ENCODE data around the gene MYO18A. TPM values are rescaled to one million over a fixed set of nuclear protein-coding genes. Genes with fewer than 3 reads are reported as not detected.
A peak's percentile ranks its signal among the peaks of the same experiment; 100 is the strongest.
"Not testable (repeated sequence)": the region's sequence is repeated elsewhere in the genome, so short reads cannot be mapped to it uniquely, and the experiment has no call there.

Gene MYO18A
- total RNA-seq, 2 donors from 2014 or later: 49.5 to 51.2 TPM

GRCh38 chr17:29207975-29208374, 27.8 kb upstream of the MYO18A start:
- Mint-ChIP-seq H3K4me1 (ENCODE audit: low read depth) (no peaks in the 10 kb centered on the region), H3K27ac (no peak overlapping the region), H3K27me3 (ENCODE audit: low read depth) (peaks cover 5% of the 10 kb centered on the region), H3K36me3 (ENCODE audit: insufficient read depth in 2 of 2) (no peaks in the 10 kb centered on the region), H3K9me3 (no peaks in the 10 kb centered on the region), H3K4me3 (no peak overlapping the region)
- no peak for ATAC-seq (replicated peaks in 1 of 2)
- no peak for DNase-seq

GRCh38 chr17:29205047-29205446, 24.8 kb upstream of the MYO18A start:
- Mint-ChIP-seq H3K27me3 (ENCODE audit: low read depth) (peaks cover 11% of the 10 kb centered on the region), H3K4me1 (ENCODE audit: low read depth) (no peaks in the 10 kb centered on the region), H3K27ac (no peak overlapping the region), H3K4me3 (no peak overlapping the region), H3K36me3 (ENCODE audit: insufficient read depth in 2 of 2) (no peaks in the 10 kb centered on the region), H3K9me3 (no peaks in the 10 kb centered on the region)
- ATAC-seq (replicated peaks in 1 of 2): no peak
- DNase-seq: no peak

GRCh38 chr17:29204068-29204804, 24.0 kb upstream of the MYO18A start:
- ATAC-seq (replicated peaks in 1 of 2): peak in 1 of 2 donors; percentile 42
- not testable (repeated sequence) for H3K9me3 Mint-ChIP-seq; H3K36me3 Mint-ChIP-seq (ENCODE audit: insufficient read depth in 2 of 2); DNase-seq; H3K27ac Mint-ChIP-seq; H3K4me3 Mint-ChIP-seq; H3K4me1 Mint-ChIP-seq (ENCODE audit: low read depth)
- H3K27me3 Mint-ChIP-seq (ENCODE audit: low read depth): peaks cover 11% of the 10 kb centered on the region

- peaks cover 18% of the 10 kb centered on the region for H3K27me3 Mint-ChIP-seq (ENCODE audit: low read depth)
- H3K36me3 Mint-ChIP-seq (ENCODE audit: insufficient read depth in 2 of 2): no peaks in the 10 kb centered on the region
- H3K27ac Mint-ChIP-seq: no peak overlapping the region
- no peak overlapping the region for H3K4me3 Mint-ChIP-seq
- DNase-seq (no peak), ATAC-seq (replicated peaks in 1 of 2) (no peak)
- H3K4me1 Mint-ChIP-seq (ENCODE audit: low read depth): peaks cover 6% of the 10 kb centered on the region
- no peaks in the 10 kb centered on the region for H3K9me3 Mint-ChIP-seq
These were observed 17.5 kb upstream of the MYO18A start for GRCh38 chr17:29197516-29198272.

- peaks cover 23% of the 10 kb centered on the region for H3K27me3 Mint-ChIP-seq (ENCODE audit: low read depth)
- H3K4me1 Mint-ChIP-seq (ENCODE audit: low read depth): peaks cover 6% of the 10 kb centered on the region
- no peak overlapping the region for H3K27ac Mint-ChIP-seq
- no peak overlapping the region for H3K4me3 Mint-ChIP-seq
- no peak for DNase-seq
- no peak for ATAC-seq (replicated peaks in 1 of 2)
- no peaks in the 10 kb centered on the region for H3K36me3 Mint-ChIP-seq (ENCODE audit: insufficient read depth in 2 of 2)
- no peaks in the 10 kb centered on the region for H3K9me3 Mint-ChIP-seq
These were observed 16.7 kb upstream of the MYO18A start for GRCh38 chr17:29196769-29197515.

GRCh38 chr17:29195465-29196081, 15.4 kb upstream of the MYO18A start:
- peaks cover 6% of the 10 kb centered on the region for H3K4me1 Mint-ChIP-seq (ENCODE audit: low read depth)
- H3K27ac Mint-ChIP-seq: no peak overlapping the region
- peaks cover 18% of the 10 kb centered on the region for H3K27me3 Mint-ChIP-seq (ENCODE audit: low read depth)
- no peak overlapping the region for H3K4me3 Mint-ChIP-seq
- ATAC-seq (replicated peaks in 1 of 2): peak in 1 of 2 donors; percentile 57
- no peaks in the 10 kb centered on the region for H3K36me3 Mint-ChIP-seq (ENCODE audit: insufficient read depth in 2 of 2)
- no peak for DNase-seq
- H3K9me3 Mint-ChIP-seq: no peaks in the 10 kb centered on the region

GRCh38 chr17:29194669-29195068, 14.5 kb upstream of the MYO18A start:
- no peak overlapping the region for H3K4me3 Mint-ChIP-seq
- ATAC-seq (replicated peaks in 1 of 2) (no peak), DNase-seq (no peak)
- H3K9me3 Mint-ChIP-seq: no peaks in the 10 kb centered on the region
- peaks cover 6% of the 10 kb centered on the region for H3K4me1 Mint-ChIP-seq (ENCODE audit: low read depth)
- no peaks in the 10 kb centered on the region for H3K36me3 Mint-ChIP-seq (ENCODE audit: insufficient read depth in 2 of 2)
- no peak overlapping the region for H3K27ac Mint-ChIP-seq
- H3K27me3 Mint-ChIP-seq (ENCODE audit: low read depth): peaks cover 18% of the 10 kb centered on the region

- no peak for DNase-seq
- Mint-ChIP-seq H3K4me3 (no peak overlapping the region), H3K36me3 (ENCODE audit: insufficient read depth in 2 of 2) (no peaks in the 10 kb centered on the region), H3K4me1 (ENCODE audit: low read depth) (peaks cover 6% of the 10 kb centered on the region), H3K27me3 (ENCODE audit: low read depth) (peaks cover 18% of the 10 kb centered on the region), H3K27ac (no peak overlapping the region), H3K9me3 (no peaks in the 10 kb centered on the region)
- no peak for ATAC-seq (replicated peaks in 1 of 2)
These were observed 12.9 kb upstream of the MYO18A start for GRCh38 chr17:29193146-29193545.

GRCh38 chr17:29190592-29191207, 10.5 kb upstream of the MYO18A start:
- Mint-ChIP-seq H3K27ac (no peak overlapping the region), H3K9me3 (no peaks in the 10 kb centered on the region), H3K4me1 (ENCODE audit: low read depth) (peaks cover 6% of the 10 kb centered on the region), H3K4me3 (no peak overlapping the region), H3K36me3 (ENCODE audit: insufficient read depth in 2 of 2) (no peaks in the 10 kb centered on the region), H3K27me3 (ENCODE audit: low read depth) (peaks cover 18% of the 10 kb centered on the region)
- no peak for DNase-seq
- ATAC-seq (replicated peaks in 1 of 2): no peak

- no peaks in the 10 kb centered on the region for H3K36me3 Mint-ChIP-seq (ENCODE audit: insufficient read depth in 2 of 2)
- DNase-seq: no peak
- no peak overlapping the region for H3K4me3 Mint-ChIP-seq
- H3K27me3 Mint-ChIP-seq (ENCODE audit: low read depth): peaks cover 12% of the 10 kb centered on the region
- H3K4me1 Mint-ChIP-seq (ENCODE audit: low read depth): peaks cover 2% of the 10 kb centered on the region
- H3K9me3 Mint-ChIP-seq: no peaks in the 10 kb centered on the region
- no peak for ATAC-seq (replicated peaks in 1 of 2)
- no peak overlapping the region for H3K27ac Mint-ChIP-seq
These were observed 9.8 kb upstream of the MYO18A start for GRCh38 chr17:29190039-29190438.

GRCh38 chr17:29189355-29189754, 9.2 kb upstream of the MYO18A start:
- ATAC-seq (replicated peaks in 1 of 2): no peak
- Mint-ChIP-seq H3K27me3 (ENCODE audit: low read depth) (peaks cover 9% of the 10 kb centered on the region), H3K4me1 (ENCODE audit: low read depth) (no peaks in the 10 kb centered on the region), H3K36me3 (ENCODE audit: insufficient read depth in 2 of 2) (no peaks in the 10 kb centered on the region), H3K9me3 (no peaks in the 10 kb centered on the region), H3K27ac (no peak overlapping the region), H3K4me3 (no peak overlapping the region)
- DNase-seq: no peak

- H3K4me1 Mint-ChIP-seq (ENCODE audit: low read depth): peaks cover 33% of the 10 kb centered on the region
- no peak overlapping the region for H3K4me3 Mint-ChIP-seq
- H3K9me3 Mint-ChIP-seq: no peaks in the 10 kb centered on the region
- H3K27me3 Mint-ChIP-seq (ENCODE audit: low read depth): peaks cover 11% of the 10 kb centered on the region
- H3K36me3 Mint-ChIP-seq (ENCODE audit: insufficient read depth in 2 of 2): peaks cover 0 to 2% of the 10 kb centered on the region in 2 donors
- no peak for ATAC-seq (replicated peaks in 1 of 2)
- DNase-seq: no peak
- no peak overlapping the region for H3K27ac Mint-ChIP-seq
These were observed 1.0 kb upstream of the MYO18A start for GRCh38 chr17:29181226-29181625.
